ENCODE results near the gene OTUB1.
"Not testable (repeated sequence)": the region's sequence is repeated elsewhere in the genome, so short reads cannot be mapped to it uniquely, and the experiment has no call there.

The OTUB1 gene

DNA sequence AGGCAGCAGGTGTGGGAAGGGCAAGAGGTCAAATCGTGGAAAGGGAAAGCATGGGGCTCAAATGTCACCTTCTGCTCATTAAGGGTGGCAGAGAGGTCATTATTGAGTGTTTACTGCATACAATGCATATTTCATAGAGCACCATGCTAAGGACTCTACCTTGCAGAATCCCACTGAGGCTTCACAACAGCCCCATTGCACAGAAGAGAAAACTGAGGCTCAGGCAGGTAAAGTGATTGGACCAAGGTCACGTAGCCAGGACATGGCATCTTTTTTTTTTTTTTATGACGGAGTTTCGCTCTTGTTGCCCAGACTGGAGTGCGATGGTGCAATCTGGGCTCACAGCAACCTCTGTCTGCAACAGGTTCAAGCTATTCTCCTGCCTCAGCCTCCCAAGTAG lies 57.3 kb downstream of the OTUB1 start:
- Histone ChIP-seq H2BK120ac (ENCODE audit: low read depth, low read length) (no peak overlapping the region), H4K91ac (ENCODE audit: low read length) (no peak overlapping the region), H3K79me1 (replicated peaks; ENCODE audit: low read length, poor library complexity, severe bottlenecking) (no peaks in the 10 kb centered on the region), H2BK5ac (ENCODE audit: low read depth, low read length, poor library complexity, severe bottlenecking) (no peak overlapping the region), H3K36me3 (ENCODE audit: control insufficient read depth in 1 of 2, insufficient read depth in 2 of 2, low read depth in 1 of 2, low read length in 2 of 2) (no peaks in the 10 kb centered on the region), H3K14ac (ENCODE audit: low read length in 2 of 2) (no peak overlapping the region), H3K4me1 (ENCODE audit: control insufficient read depth, insufficient read depth, low read depth, low read length) (peaks cover 4% of the 10 kb centered on the region), H2BK12ac (ENCODE audit: low read length in 2 of 2) (no peak overlapping the region), H3K4me3 (ENCODE audit: insufficient read depth in 1 of 2, low read depth in 1 of 2, low read length in 2 of 2) (no peak overlapping the region), H2AK5ac (ENCODE audit: low read length, severe bottlenecking) (no peak overlapping the region), H3K23ac (ENCODE audit: low read length in 2 of 2) (no peak overlapping the region), H2BK15ac (ENCODE audit: low read depth, poor library complexity, severe bottlenecking) (no peak overlapping the region), H3K27me3 (ENCODE audit: control insufficient read depth in 1 of 2, insufficient read depth in 1 of 2, low read length in 2 of 2) (peaks cover 9 to 35% of the 10 kb centered on the region in 2 experiments), H4K8ac (ENCODE audit: low read length) (no peak overlapping the region), H2AFZ (ENCODE audit: low read depth, low read length) (no peak overlapping the region), H3K9ac (ENCODE audit: low read length) (no peak overlapping the region), H3K4ac (ENCODE audit: low read depth in 1 of 2, low read length in 2 of 2) (no peak overlapping the region), H3K9me3 (ENCODE audit: control insufficient read depth, low read length) (no peaks in the 10 kb centered on the region), H3K27ac (ENCODE audit: low read length, poor library complexity, severe bottlenecking) (no peak overlapping the region), H3K4me2 (ENCODE audit: low read length, poor library complexity, severe bottlenecking) (no peak overlapping the region), H3K18ac (ENCODE audit: low read depth in 1 of 2, low read length in 2 of 2) (no peak overlapping the region)
- WGBS, result 99% methylated on average over 4 of the region's 5 CpGs
- no peak for DNase-seq

DNA sequence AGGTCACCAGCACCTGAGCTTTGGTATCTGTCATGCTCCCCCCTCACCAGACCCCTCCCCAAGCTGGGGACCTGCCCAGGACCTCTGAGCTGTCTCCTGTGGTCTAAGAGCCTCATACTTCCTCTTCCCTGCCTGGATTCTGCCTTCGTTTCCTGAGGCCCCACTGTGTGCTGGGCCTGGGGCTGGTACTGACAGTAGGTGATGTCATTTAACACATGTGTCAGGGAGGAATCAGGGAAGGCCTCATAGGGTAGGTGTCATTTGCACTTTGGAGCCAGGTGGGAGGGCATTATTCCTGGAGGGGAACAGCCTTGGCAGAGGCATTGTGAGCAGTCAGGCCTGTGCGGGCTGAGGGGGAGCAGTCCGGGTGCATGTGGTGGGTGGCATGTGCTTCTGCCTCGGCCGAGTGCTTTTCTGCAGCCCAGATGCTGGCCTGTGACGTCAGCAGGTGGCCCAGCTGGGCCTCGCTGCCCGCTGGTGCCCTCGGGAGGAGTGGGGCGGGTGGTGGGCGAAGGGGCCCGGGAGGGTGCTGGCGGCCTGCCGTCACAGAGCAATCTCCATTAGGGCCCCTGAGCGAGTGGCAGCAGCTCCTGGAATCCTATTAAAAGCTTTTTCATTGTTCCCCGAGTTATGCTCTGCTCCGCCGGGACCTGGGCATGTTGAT lies 58.6 kb downstream of the OTUB1 start:
- Histone ChIP-seq H3K9me3 (ENCODE audit: control insufficient read depth, low read length) (no peaks in the 10 kb centered on the region), H3K14ac (ENCODE audit: low read length in 2 of 2) (no peak overlapping the region)
- 81% methylated on average over 17 of the region's 18 CpGs for WGBS

DNA sequence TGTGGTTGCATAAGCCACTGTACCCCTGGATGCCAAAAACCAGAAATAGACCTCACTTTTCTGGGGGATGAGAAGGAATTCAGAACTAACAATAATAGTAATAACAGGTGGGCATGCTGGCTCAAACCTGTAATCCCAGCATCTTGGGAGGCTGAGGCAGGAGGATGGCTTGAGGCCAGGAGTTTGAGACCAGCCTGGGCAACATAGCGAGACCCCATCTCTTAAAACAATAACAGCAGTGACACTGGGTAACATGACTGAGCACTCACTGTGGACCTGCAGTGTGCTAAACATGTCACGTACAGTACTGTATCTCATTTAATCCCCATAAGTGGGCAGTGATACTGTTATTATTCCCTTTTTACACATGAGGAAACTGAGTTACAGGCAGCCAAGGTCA lies 59.5 kb downstream of the OTUB1 start:
- H3K4me2 ChIP-seq (ENCODE audit: low read length, poor library complexity, severe bottlenecking), result no peak overlapping the region
- no peaks in the 10 kb centered on the region for H3K9me3 ChIP-seq (ENCODE audit: control insufficient read depth, low read length)
- no peak overlapping the region for H2AK5ac ChIP-seq (ENCODE audit: low read length, severe bottlenecking)
- no peak overlapping the region for H2BK12ac ChIP-seq (ENCODE audit: low read length in 2 of 2)
- 91% methylated on average over 2 of the region's 2 CpGs for WGBS
- no peak for DNase-seq
- no peaks in the 10 kb centered on the region for H3K36me3 ChIP-seq (ENCODE audit: control insufficient read depth in 1 of 2, insufficient read depth in 2 of 2, low read depth in 1 of 2, low read length in 2 of 2)
- H3K14ac ChIP-seq (ENCODE audit: low read length in 2 of 2), result no peak overlapping the region
- no peak overlapping the region for H2BK120ac ChIP-seq (ENCODE audit: low read depth, low read length)
- H2BK5ac ChIP-seq (ENCODE audit: low read depth, low read length, poor library complexity, severe bottlenecking), result no peak overlapping the region
- no peak overlapping the region for H2BK15ac ChIP-seq (ENCODE audit: low read depth, poor library complexity, severe bottlenecking)
- no peak overlapping the region for H3K4me3 ChIP-seq (ENCODE audit: insufficient read depth in 1 of 2, low read depth in 1 of 2, low read length in 2 of 2)
- peaks cover 4% of the 10 kb centered on the region for H3K4me1 ChIP-seq (ENCODE audit: control insufficient read depth, insufficient read depth, low read depth, low read length)
- H3K79me1 ChIP-seq (replicated peaks; ENCODE audit: low read length, poor library complexity, severe bottlenecking), result no peaks in the 10 kb centered on the region
- H3K23ac ChIP-seq (ENCODE audit: low read length in 2 of 2), result peak overlapping the region in 1 of 2 experiments; percentile 27
- no peak overlapping the region for H4K91ac ChIP-seq (ENCODE audit: low read length)
- H3K27me3 ChIP-seq (ENCODE audit: control insufficient read depth in 1 of 2, insufficient read depth in 1 of 2, low read length in 2 of 2), result peaks cover 9 to 14% of the 10 kb centered on the region in 2 experiments
- H3K9ac ChIP-seq (ENCODE audit: low read length), result no peak overlapping the region
- no peak overlapping the region for H2AFZ ChIP-seq (ENCODE audit: low read depth, low read length)
- H4K8ac ChIP-seq (ENCODE audit: low read length), result no peak overlapping the region
- H3K18ac ChIP-seq (ENCODE audit: low read depth in 1 of 2, low read length in 2 of 2), result no peak overlapping the region
- H3K4ac ChIP-seq (ENCODE audit: low read depth in 1 of 2, low read length in 2 of 2), result no peak overlapping the region
- no peak overlapping the region for H3K27ac ChIP-seq (ENCODE audit: low read length, poor library complexity, severe bottlenecking)

More for the DNA sequence above, 58.6 kb downstream of the OTUB1 start:
- H2AFZ ChIP-seq (ENCODE audit: low read depth, low read length), result no peak overlapping the region
- H2BK12ac ChIP-seq (ENCODE audit: low read length in 2 of 2), result no peak overlapping the region
- no peak overlapping the region for H3K23ac ChIP-seq (ENCODE audit: low read length in 2 of 2)
- peaks cover 4% of the 10 kb centered on the region for H3K4me1 ChIP-seq (ENCODE audit: control insufficient read depth, insufficient read depth, low read depth, low read length)
- no peak overlapping the region for H2BK120ac ChIP-seq (ENCODE audit: low read depth, low read length)
- no peaks in the 10 kb centered on the region for H3K36me3 ChIP-seq (ENCODE audit: control insufficient read depth in 1 of 2, insufficient read depth in 2 of 2, low read depth in 1 of 2, low read length in 2 of 2)
- no peak overlapping the region for H4K8ac ChIP-seq (ENCODE audit: low read length)
- H3K27me3 ChIP-seq (ENCODE audit: control insufficient read depth in 1 of 2, insufficient read depth in 1 of 2, low read length in 2 of 2), result peaks cover 9 to 23% of the 10 kb centered on the region in 2 experiments
- DNase-seq, result no peak
- no peak overlapping the region for H2AK5ac ChIP-seq (ENCODE audit: low read length, severe bottlenecking)
- H3K4me2 ChIP-seq (ENCODE audit: low read length, poor library complexity, severe bottlenecking), result no peak overlapping the region
- H3K18ac ChIP-seq (ENCODE audit: low read depth in 1 of 2, low read length in 2 of 2), result no peak overlapping the region
- no peak overlapping the region for H3K4me3 ChIP-seq (ENCODE audit: insufficient read depth in 1 of 2, low read depth in 1 of 2, low read length in 2 of 2)
- H3K27ac ChIP-seq (ENCODE audit: low read length, poor library complexity, severe bottlenecking), result no peak overlapping the region
- H2BK15ac ChIP-seq (ENCODE audit: low read depth, poor library complexity, severe bottlenecking), result no peak overlapping the region
- no peak overlapping the region for H2BK5ac ChIP-seq (ENCODE audit: low read depth, low read length, poor library complexity, severe bottlenecking)
- no peak overlapping the region for H4K91ac ChIP-seq (ENCODE audit: low read length)
- H3K79me1 ChIP-seq (replicated peaks; ENCODE audit: low read length, poor library complexity, severe bottlenecking), result no peaks in the 10 kb centered on the region
- H3K4ac ChIP-seq (ENCODE audit: low read depth in 1 of 2, low read length in 2 of 2), result no peak overlapping the region
- no peak overlapping the region for H3K9ac ChIP-seq (ENCODE audit: low read length)

DNA sequence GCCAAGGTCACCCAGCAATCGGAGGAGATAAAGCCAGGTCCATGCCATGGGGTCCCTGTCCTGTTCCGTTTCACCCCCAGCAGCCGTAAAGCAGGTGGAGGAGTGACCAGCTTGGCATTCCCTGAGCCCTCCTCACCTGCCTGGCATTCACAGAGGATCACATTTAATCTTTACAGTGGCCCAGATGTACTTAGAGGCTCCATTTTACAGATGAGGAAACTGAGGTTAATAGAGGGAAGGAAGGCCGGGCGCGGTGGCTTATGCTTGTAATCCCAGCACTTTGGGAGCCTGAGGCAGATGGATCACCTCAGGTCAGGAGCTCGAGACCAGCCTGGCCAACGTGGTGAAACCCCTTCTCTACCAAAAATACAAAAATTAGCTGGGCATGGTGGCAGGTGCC lies 61.1 kb downstream of the OTUB1 start:
- H2AFZ ChIP-seq (ENCODE audit: low read depth, low read length); H4K8ac ChIP-seq (ENCODE audit: low read length); H4K91ac ChIP-seq (ENCODE audit: low read length); H3K79me1 ChIP-seq (replicated peaks; ENCODE audit: low read length, poor library complexity, severe bottlenecking); H2BK5ac ChIP-seq (ENCODE audit: low read depth, low read length, poor library complexity, severe bottlenecking); H3K14ac ChIP-seq (ENCODE audit: low read length in 2 of 2); H2BK15ac ChIP-seq (ENCODE audit: low read depth, poor library complexity, severe bottlenecking); H3K4me2 ChIP-seq (ENCODE audit: low read length, poor library complexity, severe bottlenecking); H3K4me1 ChIP-seq (ENCODE audit: control insufficient read depth, insufficient read depth, low read depth, low read length); H3K36me3 ChIP-seq (ENCODE audit: control insufficient read depth in 1 of 2, insufficient read depth in 2 of 2, low read depth in 1 of 2, low read length in 2 of 2); H3K23ac ChIP-seq (ENCODE audit: low read length in 2 of 2); H3K9me3 ChIP-seq (ENCODE audit: control insufficient read depth, low read length); H3K4ac ChIP-seq (ENCODE audit: low read depth in 1 of 2, low read length in 2 of 2); H2BK12ac ChIP-seq (ENCODE audit: low read length in 2 of 2); DNase-seq; H3K27ac ChIP-seq (ENCODE audit: low read length, poor library complexity, severe bottlenecking); H3K9ac ChIP-seq (ENCODE audit: low read length); H3K18ac ChIP-seq (ENCODE audit: low read depth in 1 of 2, low read length in 2 of 2); H2AK5ac ChIP-seq (ENCODE audit: low read length, severe bottlenecking); H2BK120ac ChIP-seq (ENCODE audit: low read depth, low read length); H3K4me3 ChIP-seq (ENCODE audit: insufficient read depth in 1 of 2, low read depth in 1 of 2, low read length in 2 of 2): not testable (repeated sequence)
- H3K27me3 ChIP-seq (ENCODE audit: control insufficient read depth in 1 of 2, insufficient read depth in 1 of 2, low read length in 2 of 2), result peaks cover 5 to 13% of the 10 kb centered on the region in 2 experiments
- WGBS, result 93% methylated on average over 6 of the region's 8 CpGs

Data from mesenchymal stem cell (in vitro differentiated cells and primary cell).